ENCODE results near the gene MAPKAPK2. TPM values are rescaled to one million over a fixed set of nuclear protein-coding genes. Genes with fewer than 3 reads are reported as not detected.

The MAPKAPK2 gene
- total RNA-seq, 2 experiments from 2014 or later = 14.5 to 39.9 TPM

DNA sequence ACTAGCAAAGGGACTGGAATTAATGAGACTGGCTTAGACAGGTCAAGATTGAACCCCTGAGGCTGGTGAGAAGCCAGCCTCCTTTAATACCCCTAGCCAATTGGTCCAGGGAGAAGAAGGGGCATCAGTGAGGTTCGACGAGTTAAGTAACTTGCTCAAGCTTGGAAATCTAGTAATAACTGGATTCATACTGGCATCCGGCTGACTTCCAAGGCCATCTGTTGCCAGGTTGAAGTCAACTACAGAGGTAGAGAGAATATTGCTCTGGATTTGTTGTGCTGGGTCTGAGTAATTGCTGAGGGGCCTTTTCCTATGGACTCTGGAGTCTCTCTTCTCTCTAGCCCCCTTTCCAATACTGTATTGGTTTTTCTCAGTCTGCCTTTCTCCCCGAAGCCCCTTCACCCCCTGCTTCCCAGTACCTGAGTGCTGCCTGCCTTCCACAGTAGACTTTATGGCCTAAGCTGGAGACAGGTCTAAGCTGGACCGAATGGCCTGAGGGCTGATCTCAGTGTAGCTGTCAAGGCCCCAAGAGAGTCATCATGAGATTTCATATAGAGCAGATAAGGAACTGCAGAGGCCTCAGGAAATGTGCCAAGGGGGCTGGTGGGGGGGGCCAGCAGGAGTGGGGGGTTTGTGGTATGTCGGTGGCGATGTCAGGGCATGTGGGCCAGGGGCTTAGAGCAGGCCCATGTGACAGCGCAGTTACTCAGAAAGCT, 43.4 kb downstream of the MAPKAPK2 start:
- POLR2A ChIA-PET = no interaction called here
- Histone ChIP-seq H3K4me2 (ENCODE audit: low read length) (no peak overlapping the region), H3K4me3 (ENCODE audit: low read depth, low read length, poor library complexity, severe bottlenecking) (no peak overlapping the region), H3K27ac (ENCODE audit: low read depth, low read length, poor library complexity, severe bottlenecking) (no peak overlapping the region), H3K4me1 (ENCODE audit: insufficient read depth, low read length, poor library complexity, severe bottlenecking) (peaks cover 13% of the 10 kb centered on the region), H3K36me3 (ENCODE audit: insufficient read depth, low read length) (no peaks in the 10 kb centered on the region), H3K9me2 (ENCODE audit: insufficient read depth, low read length) (no peaks in the 10 kb centered on the region), H4K20me1 (ENCODE audit: insufficient read depth, low read length) (peaks cover 4% of the 10 kb centered on the region; the same call in 1 of the 2 replicates), H2AFZ (ENCODE audit: low read length) (no peak overlapping the region), H3K9me3 (ENCODE audit: low read length) (no peaks in the 10 kb centered on the region), H3K79me2 (ENCODE audit: insufficient read depth, low read depth, low read length) (no peaks in the 10 kb centered on the region)
- CTCF ChIA-PET (ENCODE audit: unreplicated experiment) = no interaction called here
- TF ChIP-seq CTCF (conservative IDR thresholded peaks at IDR 0.05; ENCODE audit: low read length) (no peak), EZH2phosphoT487 (IDR thresholded peaks at IDR 0.05; ENCODE audit: borderline replicate concordance, low read depth, low read length) (no peak)
- no peak for DNase-seq (ENCODE audit: low spot score)
- no TSS peak for BruUV-seq (replicated peaks)
- intact Hi-C loops (cut with micrococcal nuclease; ENCODE audit: unreplicated experiment) = loop anchor here (2.0 kb wide), 2 partner anchors 63 to 93 kb away; partner anchors contain the start of gene DYRK3

GRCh38 chr1:206728697-206728987, 43.9 kb downstream of the MAPKAPK2 start:
- Histone ChIP-seq H3K9me3 (ENCODE audit: low read length) (no peaks in the 10 kb centered on the region), H3K27ac (ENCODE audit: low read depth, low read length, poor library complexity, severe bottlenecking) (no peak overlapping the region), H3K4me2 (ENCODE audit: low read length) (no peak overlapping the region), H4K20me1 (ENCODE audit: insufficient read depth, low read length) (peaks cover 4% of the 10 kb centered on the region; the same call in 1 of the 2 replicates), H2AFZ (ENCODE audit: low read length) (no peak overlapping the region), H3K79me2 (ENCODE audit: insufficient read depth, low read depth, low read length) (no peaks in the 10 kb centered on the region), H3K4me3 (ENCODE audit: low read depth, low read length, poor library complexity, severe bottlenecking) (no peak overlapping the region), H3K4me1 (ENCODE audit: insufficient read depth, low read length, poor library complexity, severe bottlenecking) (peaks cover 13% of the 10 kb centered on the region), H3K9me2 (ENCODE audit: insufficient read depth, low read length) (no peaks in the 10 kb centered on the region), H3K36me3 (ENCODE audit: insufficient read depth, low read length) (no peaks in the 10 kb centered on the region)
- no peak for TF ChIP-seq CTCF (conservative IDR thresholded peaks at IDR 0.05; ENCODE audit: low read length)
- POLR2A ChIA-PET = no interaction called here
- DNase-seq (ENCODE audit: low spot score) = no peak
- CTCF ChIA-PET (ENCODE audit: unreplicated experiment) = no interaction called here
- no TSS peak for BruUV-seq (replicated peaks)
- intact Hi-C loops (cut with micrococcal nuclease; ENCODE audit: unreplicated experiment) = no loop called here

DNA sequence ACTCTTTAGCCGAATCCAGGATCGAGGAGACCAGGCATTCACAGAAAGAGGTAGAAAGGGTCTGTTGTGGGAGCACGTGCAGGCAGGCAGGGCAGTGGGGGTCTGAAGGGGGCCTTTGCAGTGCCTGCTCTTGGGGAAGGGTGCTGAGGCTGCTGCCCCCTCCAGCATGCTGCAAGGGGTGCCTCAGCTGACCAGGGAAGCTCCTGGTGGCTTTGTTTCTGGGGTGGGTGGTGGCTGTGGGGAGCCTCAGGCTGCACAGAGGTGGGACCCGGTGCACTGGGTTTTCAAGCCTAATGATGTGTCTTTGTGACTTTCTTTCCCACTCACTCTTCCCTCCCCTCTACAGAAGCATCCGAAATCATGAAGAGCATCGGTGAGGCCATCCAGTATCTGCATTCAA, 44.3 kb downstream of the MAPKAPK2 start:
- Histone ChIP-seq H2AFZ (ENCODE audit: low read length) (no peak overlapping the region), H3K79me2 (ENCODE audit: insufficient read depth, low read depth, low read length) (no peaks in the 10 kb centered on the region), H3K4me1 (ENCODE audit: insufficient read depth, low read length, poor library complexity, severe bottlenecking) (peaks cover 13% of the 10 kb centered on the region), H3K9me3 (ENCODE audit: low read length) (no peaks in the 10 kb centered on the region), H3K4me3 (ENCODE audit: low read depth, low read length, poor library complexity, severe bottlenecking) (no peak overlapping the region), H3K27ac (ENCODE audit: low read depth, low read length, poor library complexity, severe bottlenecking) (no peak overlapping the region), H3K9me2 (ENCODE audit: insufficient read depth, low read length) (no peaks in the 10 kb centered on the region), H4K20me1 (ENCODE audit: insufficient read depth, low read length) (peaks cover 4% of the 10 kb centered on the region; the same call in 1 of the 2 replicates), H3K36me3 (ENCODE audit: insufficient read depth, low read length) (no peaks in the 10 kb centered on the region), H3K4me2 (ENCODE audit: low read length) (no peak overlapping the region)
- DNase-seq (ENCODE audit: low spot score) = no peak
- ChIA-PET CTCF (ENCODE audit: unreplicated experiment) (no interaction called here), POLR2A (no interaction called here)
- BruUV-seq (replicated peaks) = no TSS peak
- intact Hi-C loops (cut with micrococcal nuclease; ENCODE audit: unreplicated experiment) = no loop called here
- no peak for TF ChIP-seq CTCF (conservative IDR thresholded peaks at IDR 0.05; ENCODE audit: low read length)
- no peak for TF ChIP-seq EZH2phosphoT487 (IDR thresholded peaks at IDR 0.05; ENCODE audit: borderline replicate concordance, low read depth, low read length)

Measured in OCI-LY7 (cell line).